ENCODE data around the gene MYMX.

Gene MYMX

GRCh38 chr6:44172731-44173500, 43.8 kb upstream of the MYMX start:
- Histone ChIP-seq H3K4me3 (ENCODE audit: low read depth, low read length) (no peak overlapping the region), H3K36me3 (ENCODE audit: control insufficient read depth in 2 of 2, insufficient read depth in 1 of 2, low read length in 2 of 2) (no peaks in the 10 kb centered on the region), H3K27ac (ENCODE audit: extremely low read depth, low read depth, low read length) (no peak overlapping the region), H3K9me3 (ENCODE audit: control insufficient read depth, insufficient read depth, low read depth, low read length) (no peaks in the 10 kb centered on the region), H3K4me1 (ENCODE audit: control insufficient read depth, insufficient read depth, low read length) (no peaks in the 10 kb centered on the region)
- POLR2A ChIA-PET: interaction anchor here (0.5 to 1.9 kb wide), 10 partner anchors 12 to 729 kb away, joined by 3 to 11 read pairs (median 4); partner anchors contain the start of genes HSP90AB1, SLC29A1 and SLC35B2
- CTCF ChIA-PET: interaction anchor here (0.6 to 3.3 kb wide), 49 partner anchors 8 to 1786 kb away, joined by 3 to 114 read pairs (median 7); partner anchors contain the start of genes AARS2, HSP90AB1, SLC29A1 and SLC35B2
- TF ChIP-seq KLF17 (tag by site-specific recombination; IDR thresholded peaks at IDR 0.05) (peak; percentile 41; the same call in 1 of the 2 replicates), ZNF580 (tag by site-specific recombination; IDR thresholded peaks at IDR 0.05) (0 out of 2 replicates have a peak, but pooled peaks have one; percentile 32), HIC1 (tag by site-specific recombination; IDR thresholded peaks at IDR 0.05) (peak; percentile 75; the same call in 1 of the 2 replicates), ZNF785 (tag by site-specific recombination; IDR thresholded peaks at IDR 0.05) (peak; percentile 26; the same call in 1 of the 2 replicates), ZNF76 (tag by site-specific recombination; IDR thresholded peaks at IDR 0.05; ENCODE audit: borderline replicate concordance, low read depth) (no peak), PRDM1 (tag by site-specific recombination; IDR thresholded peaks at IDR 0.05) (peak; percentile 28; the same call in 1 of the 2 replicates), SP7 (tag by site-specific recombination; IDR thresholded peaks at IDR 0.05) (peak; percentile 26; the same call in 1 of the 2 replicates), ZNF791 (tag by site-specific recombination; IDR thresholded peaks at IDR 0.05) (no peak), KLF16 (tag by site-specific recombination; IDR thresholded peaks at IDR 0.05) (peak; percentile 66; the same call in 1 of the 2 replicates), YY1 (tag by site-specific recombination; IDR thresholded peaks at IDR 0.05) (no peak), ZNF133 (tag by site-specific recombination; IDR thresholded peaks at IDR 0.05) (no peak), ZNF654 (tag by site-specific recombination; IDR thresholded peaks at IDR 0.05; ENCODE audit: low read depth) (peak; percentile 98), PATZ1 (tag by site-specific recombination; IDR thresholded peaks at IDR 0.05) (0 out of 2 replicates have a peak, but pooled peaks have one; percentile 31), ZNF558 (tag by site-specific recombination; IDR thresholded peaks at IDR 0.05) (no peak), GLIS2 (tag by site-specific recombination; IDR thresholded peaks at IDR 0.05) (0 out of 2 replicates have a peak, but pooled peaks have one; percentile 30), ZNF184 (tag by site-specific recombination; IDR thresholded peaks at IDR 0.05) (no peak), ZBTB17 (tag by site-specific recombination; IDR thresholded peaks at IDR 0.05) (peak; percentile 39; the same call in 1 of the 2 replicates), ZNF501 (tag by site-specific recombination; IDR thresholded peaks at IDR 0.05) (0 out of 2 replicates have a peak, but pooled peaks have one; percentile 27), ZNF660 (tag by site-specific recombination; IDR thresholded peaks at IDR 0.05) (peak; percentile 78; the same call in 1 of the 2 replicates), EGR2 (tag by site-specific recombination; IDR thresholded peaks at IDR 0.05; ENCODE audit: low read depth) (peak; percentile 96), ZNF623 (tag by site-specific recombination; IDR thresholded peaks at IDR 0.05) (peak; percentile 97), ZNF354C (tag by site-specific recombination; IDR thresholded peaks at IDR 0.05; ENCODE audit: borderline replicate concordance, low read depth) (no peak)
- TF ChIP-seq, protein P1, sequence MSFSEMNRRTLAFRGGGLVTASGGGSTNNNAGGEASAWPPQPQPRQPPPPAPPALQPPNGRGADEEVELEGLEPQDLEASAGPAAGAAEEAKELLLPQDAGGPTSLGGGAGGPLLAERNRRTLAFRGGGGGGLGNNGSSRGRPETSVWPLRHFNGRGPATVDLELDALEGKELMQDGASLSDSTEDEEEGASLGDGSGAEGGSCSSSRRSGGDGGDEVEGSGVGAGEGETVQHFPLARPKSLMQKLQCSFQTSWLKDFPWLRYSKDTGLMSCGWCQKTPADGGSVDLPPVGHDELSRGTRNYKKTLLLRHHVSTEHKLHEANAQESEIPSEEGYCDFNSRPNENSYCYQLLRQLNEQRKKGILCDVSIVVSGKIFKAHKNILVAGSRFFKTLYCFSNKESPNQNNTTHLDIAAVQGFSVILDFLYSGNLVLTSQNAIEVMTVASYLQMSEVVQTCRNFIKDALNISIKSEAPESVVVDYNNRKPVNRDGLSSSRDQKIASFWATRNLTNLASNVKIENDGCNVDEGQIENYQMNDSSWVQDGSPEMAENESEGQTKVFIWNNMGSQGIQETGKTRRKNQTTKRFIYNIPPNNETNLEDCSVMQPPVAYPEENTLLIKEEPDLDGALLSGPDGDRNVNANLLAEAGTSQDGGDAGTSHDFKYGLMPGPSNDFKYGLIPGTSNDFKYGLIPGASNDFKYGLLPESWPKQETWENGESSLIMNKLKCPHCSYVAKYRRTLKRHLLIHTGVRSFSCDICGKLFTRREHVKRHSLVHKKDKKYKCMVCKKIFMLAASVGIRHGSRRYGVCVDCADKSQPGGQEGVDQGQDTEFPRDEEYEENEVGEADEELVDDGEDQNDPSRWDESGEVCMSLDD (tag by site-specific recombination; IDR thresholded peaks at IDR 0.05): peak; percentile 58; the same call in 1 of the 2 replicates
- TF ChIP-seq, protein P2, sequence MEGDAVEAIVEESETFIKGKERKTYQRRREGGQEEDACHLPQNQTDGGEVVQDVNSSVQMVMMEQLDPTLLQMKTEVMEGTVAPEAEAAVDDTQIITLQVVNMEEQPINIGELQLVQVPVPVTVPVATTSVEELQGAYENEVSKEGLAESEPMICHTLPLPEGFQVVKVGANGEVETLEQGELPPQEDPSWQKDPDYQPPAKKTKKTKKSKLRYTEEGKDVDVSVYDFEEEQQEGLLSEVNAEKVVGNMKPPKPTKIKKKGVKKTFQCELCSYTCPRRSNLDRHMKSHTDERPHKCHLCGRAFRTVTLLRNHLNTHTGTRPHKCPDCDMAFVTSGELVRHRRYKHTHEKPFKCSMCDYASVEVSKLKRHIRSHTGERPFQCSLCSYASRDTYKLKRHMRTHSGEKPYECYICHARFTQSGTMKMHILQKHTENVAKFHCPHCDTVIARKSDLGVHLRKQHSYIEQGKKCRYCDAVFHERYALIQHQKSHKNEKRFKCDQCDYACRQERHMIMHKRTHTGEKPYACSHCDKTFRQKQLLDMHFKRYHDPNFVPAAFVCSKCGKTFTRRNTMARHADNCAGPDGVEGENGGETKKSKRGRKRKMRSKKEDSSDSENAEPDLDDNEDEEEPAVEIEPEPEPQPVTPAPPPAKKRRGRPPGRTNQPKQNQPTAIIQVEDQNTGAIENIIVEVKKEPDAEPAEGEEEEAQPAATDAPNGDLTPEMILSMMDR (tag by site-specific recombination; IDR thresholded peaks at IDR 0.05): peak; percentile 83
- TF ChIP-seq, protein P3, sequence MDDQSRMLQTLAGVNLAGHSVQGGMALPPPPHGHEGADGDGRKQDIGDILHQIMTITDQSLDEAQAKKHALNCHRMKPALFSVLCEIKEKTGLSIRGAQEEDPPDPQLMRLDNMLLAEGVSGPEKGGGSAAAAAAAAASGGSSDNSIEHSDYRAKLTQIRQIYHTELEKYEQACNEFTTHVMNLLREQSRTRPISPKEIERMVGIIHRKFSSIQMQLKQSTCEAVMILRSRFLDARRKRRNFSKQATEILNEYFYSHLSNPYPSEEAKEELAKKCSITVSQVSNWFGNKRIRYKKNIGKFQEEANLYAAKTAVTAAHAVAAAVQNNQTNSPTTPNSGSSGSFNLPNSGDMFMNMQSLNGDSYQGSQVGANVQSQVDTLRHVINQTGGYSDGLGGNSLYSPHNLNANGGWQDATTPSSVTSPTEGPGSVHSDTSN (CRISPR knock-in tag; IDR thresholded peaks at IDR 0.05): 0 out of 2 replicates have a peak, but pooled peaks have one; percentile 53

All from HEK293 (cell line).